Bronchial epithelial cell (primary cell): Measurements from ENCODE around the gene MCOLN3. TPM values are rescaled to one million over a fixed set of nuclear protein-coding genes. Genes with fewer than 3 reads are reported as not detected.

Source experiments
- DNase-seq: peaks from one replicate; pipeline ENCODE4 v3.0.0-alpha.2; 2010; ENCODE audit warnings: low read depth
- FAIRE-seq: peaks from 2 replicates; lab custom pipeline; 2011; peaks lifted over from hg19 to GRCh38; lab: Jason Lieb, UNC
- H3K27me3 ChIP-seq: 2 replicates; pipeline ENCODE4 v1.5.1; 2011; ENCODE audit warnings: low read length; ENCODE audit not compliant: control insufficient read depth, insufficient read depth
- H3K36me3 ChIP-seq: 2 replicates; pipeline ENCODE4 v1.5.1; 2011; ENCODE audit warnings: low read length; ENCODE audit not compliant: control insufficient read depth, insufficient read depth
- H3K4me3 ChIP-seq: 2 replicates; pipeline ENCODE4 v1.5.1; 2011; ENCODE audit warnings: mild to moderate bottlenecking, low read depth, low read length, control low read depth
- total RNA-seq: library from RNA; depleted of rRNA; stranded (reverse); fragments of >200 nt; gene quantifications from 2 replicates; pipeline ENCODE4 v1.2.1, GENCODE V29; 2014
- TF ChIP-seq, protein P1 (sequence below): IDR thresholded peaks from 2 replicates; pipeline ENCODE4 v1.5.1; 2011; ENCODE audit warnings: mild to moderate bottlenecking, moderate library complexity, low read length, control low read depth, inconsistent platforms; ENCODE audit not compliant: insufficient read depth, severe bottlenecking

Gene MCOLN3
- total RNA-seq, 1 donor from 2014 or later: 2.4 TPM

DNA sequence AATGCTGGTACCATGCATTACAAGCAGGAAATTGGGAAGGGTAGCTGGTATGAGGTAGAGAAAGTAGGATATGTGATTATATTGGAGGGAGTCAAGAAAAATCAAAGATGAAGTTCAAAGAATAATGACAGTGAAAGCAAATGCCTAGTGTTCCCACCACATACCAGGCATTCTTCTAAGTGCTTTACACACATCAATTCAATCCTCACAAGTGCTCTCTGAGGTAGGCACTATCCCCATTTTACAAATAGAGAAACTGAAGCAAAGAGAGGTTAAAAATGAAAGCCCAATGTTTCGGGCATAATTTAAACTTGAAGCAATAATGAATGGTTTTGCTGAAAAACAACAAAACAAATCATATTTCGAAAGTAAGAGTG lies 40.1 kb upstream of the MCOLN3 start:
- Histone ChIP-seq H3K4me3 (no peak overlapping the region), H3K36me3 (no peaks in the 10 kb centered on the region), H3K27me3 (no peaks in the 10 kb centered on the region)
- FAIRE-seq: no peak
- TF ChIP-seq, protein P1, sequence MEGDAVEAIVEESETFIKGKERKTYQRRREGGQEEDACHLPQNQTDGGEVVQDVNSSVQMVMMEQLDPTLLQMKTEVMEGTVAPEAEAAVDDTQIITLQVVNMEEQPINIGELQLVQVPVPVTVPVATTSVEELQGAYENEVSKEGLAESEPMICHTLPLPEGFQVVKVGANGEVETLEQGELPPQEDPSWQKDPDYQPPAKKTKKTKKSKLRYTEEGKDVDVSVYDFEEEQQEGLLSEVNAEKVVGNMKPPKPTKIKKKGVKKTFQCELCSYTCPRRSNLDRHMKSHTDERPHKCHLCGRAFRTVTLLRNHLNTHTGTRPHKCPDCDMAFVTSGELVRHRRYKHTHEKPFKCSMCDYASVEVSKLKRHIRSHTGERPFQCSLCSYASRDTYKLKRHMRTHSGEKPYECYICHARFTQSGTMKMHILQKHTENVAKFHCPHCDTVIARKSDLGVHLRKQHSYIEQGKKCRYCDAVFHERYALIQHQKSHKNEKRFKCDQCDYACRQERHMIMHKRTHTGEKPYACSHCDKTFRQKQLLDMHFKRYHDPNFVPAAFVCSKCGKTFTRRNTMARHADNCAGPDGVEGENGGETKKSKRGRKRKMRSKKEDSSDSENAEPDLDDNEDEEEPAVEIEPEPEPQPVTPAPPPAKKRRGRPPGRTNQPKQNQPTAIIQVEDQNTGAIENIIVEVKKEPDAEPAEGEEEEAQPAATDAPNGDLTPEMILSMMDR: no peak
- no peak for DNase-seq

DNA sequence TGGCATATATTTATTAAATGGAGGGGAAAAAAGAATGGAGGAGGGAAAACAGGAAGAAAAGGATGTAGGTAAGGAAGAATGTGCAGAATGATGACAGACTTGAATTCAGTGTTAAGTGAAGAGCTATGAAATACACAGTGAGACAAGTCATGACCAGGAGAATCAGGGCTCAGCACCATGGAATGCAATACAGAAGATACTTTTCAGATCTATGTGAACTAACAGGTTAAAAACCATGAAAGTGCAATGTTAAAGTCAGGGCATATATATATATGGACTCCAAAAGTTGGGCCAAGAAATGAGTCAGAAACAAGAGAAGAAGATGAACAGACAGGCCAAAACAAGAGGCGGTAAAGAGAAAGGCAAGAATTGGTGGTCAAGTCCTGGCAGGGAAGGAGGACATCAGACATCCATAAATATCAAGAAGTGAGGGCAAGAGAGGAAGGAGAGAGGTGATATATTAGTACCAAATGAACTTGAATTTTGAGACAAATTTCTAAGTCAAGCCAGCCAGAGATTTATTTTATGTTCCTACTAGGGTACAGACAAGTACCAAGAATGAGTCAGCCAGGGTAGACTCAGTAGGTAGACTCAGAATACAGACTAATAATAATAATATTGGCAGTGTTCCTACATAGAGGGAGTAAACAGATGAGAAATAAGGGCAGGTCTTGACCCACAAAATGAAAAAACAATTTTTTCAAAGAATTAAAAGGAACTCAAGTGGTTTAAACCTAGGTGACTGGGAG lies 39.5 kb upstream of the MCOLN3 start:
- FAIRE-seq (no peak), DNase-seq (peak; percentile 97)
- H3K27me3 ChIP-seq: no peaks in the 10 kb centered on the region
- TF ChIP-seq, protein P1: no peak
- no peaks in the 10 kb centered on the region for H3K36me3 ChIP-seq
- H3K4me3 ChIP-seq: no peak overlapping the region

DNA sequence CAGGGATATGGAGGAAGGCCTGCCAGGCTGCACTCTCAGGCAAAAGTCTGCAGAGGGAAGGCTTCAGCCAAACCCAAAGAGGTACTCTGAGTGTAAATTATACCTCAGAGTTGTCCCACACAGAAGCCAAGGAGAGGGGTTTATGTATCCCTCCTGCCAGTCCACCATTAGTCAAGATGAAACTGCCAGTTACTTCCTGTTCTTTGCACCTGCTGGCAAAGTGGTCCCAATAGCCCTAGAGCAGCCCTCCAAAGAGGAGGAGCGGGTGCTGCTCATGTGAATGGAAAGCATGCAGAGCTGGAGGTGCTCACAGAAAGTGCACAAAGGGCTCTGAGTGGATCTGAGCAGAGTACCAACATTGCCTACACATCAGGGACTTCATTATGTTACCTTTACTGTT lies 37.1 kb upstream of the MCOLN3 start:
- DNase-seq (no peak), FAIRE-seq (no peak)

DNA sequence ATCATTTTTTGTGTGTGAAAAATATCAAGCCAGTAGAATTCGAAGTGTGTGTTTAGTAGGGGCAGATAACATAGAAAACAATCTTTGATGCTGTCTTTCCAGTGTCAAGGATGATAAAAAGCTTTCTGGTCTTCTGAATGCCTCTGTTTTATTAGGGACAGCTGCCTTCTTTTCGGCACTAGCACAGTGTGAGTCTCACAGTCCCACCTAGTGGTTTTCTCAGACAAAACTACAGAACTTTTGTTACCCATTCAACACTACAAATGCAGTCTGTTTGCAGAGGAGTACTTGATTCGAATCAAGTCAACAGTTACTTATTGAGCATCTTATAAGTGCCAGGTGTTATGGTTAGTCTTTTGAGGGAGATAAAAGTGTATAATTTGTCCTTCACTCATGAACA lies 30.6 kb upstream of the MCOLN3 start:
- Histone ChIP-seq H3K27me3 (no peaks in the 10 kb centered on the region), H3K36me3 (no peaks in the 10 kb centered on the region), H3K4me3 (no peak overlapping the region)
- DNase-seq (no peak), FAIRE-seq (peak; percentile 72)
- TF ChIP-seq, protein P1: peak; percentile 3

More for the DNA sequence above, 37.1 kb upstream of the MCOLN3 start:
- no peaks in the 10 kb centered on the region for H3K27me3 ChIP-seq
- H3K36me3 ChIP-seq: no peaks in the 10 kb centered on the region
- TF ChIP-seq, protein P1: no peak
- no peak overlapping the region for H3K4me3 ChIP-seq

DNA sequence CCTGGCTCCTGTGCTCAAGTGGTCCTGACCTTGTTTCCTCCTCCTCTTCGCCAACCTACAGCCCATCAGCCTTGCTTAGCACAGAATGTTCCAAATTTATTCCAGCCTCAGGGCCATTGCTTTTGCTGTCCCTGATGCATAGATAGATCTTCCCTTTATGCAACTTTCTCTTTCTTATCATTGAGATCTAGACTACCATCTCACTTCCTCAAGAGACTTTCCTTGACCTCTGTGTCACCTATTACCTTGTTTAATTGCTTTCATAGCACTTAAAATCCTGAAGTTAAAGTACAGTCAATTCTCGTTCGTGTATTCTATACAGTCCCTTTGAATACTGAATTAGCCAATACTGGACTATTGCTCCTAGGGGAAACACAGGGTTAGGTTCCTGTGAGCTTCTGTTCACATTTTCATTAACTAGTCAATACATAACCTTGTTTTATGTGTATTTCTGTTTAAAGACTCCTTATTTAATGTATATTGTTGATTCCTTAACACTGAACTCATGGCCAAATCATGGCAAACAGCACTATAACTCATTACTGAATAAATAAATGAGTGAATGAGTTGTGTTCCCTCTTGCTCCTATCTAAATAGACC lies 26.2 kb upstream of the MCOLN3 start:
- H3K36me3 ChIP-seq: no peaks in the 10 kb centered on the region
- no peak overlapping the region for H3K4me3 ChIP-seq
- TF ChIP-seq, protein P1: no peak
- DNase-seq (no peak), FAIRE-seq (no peak)
- no peaks in the 10 kb centered on the region for H3K27me3 ChIP-seq
